ENCODE measurements around the gene PACRG. TPM values are rescaled to one million over a fixed set of nuclear protein-coding genes. Genes with fewer than 3 reads are reported as not detected.

PACRG gene
- total and polyA plus RNA-seq, 4 donors, result 0.47 to 3.8 (median 2.4) TPM

DNA sequence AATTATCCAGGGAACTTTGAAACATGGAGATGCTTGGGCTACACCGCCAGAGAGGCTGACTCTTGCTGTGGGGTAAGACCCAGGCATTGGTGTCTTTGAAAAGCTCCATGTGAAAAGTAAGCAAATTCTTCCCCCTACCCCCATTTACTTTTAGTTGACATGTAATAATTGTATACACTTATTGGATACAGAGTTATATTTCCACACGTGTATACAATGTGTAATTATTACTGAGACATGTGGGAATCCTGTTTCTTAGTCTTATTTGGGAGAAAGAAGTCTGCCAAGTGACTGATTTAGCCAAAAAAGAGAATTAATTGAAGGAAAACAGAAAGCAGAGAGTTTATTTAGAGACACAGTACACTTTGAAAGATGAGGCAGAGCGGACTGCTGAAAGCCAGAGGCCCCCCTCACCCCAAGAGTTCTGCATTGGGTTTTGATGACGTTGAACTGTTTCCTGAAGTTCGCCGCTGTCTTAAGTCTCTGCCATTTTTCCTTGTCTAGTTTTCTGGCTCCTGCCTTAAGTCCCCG lies 193.8 kb downstream of the PACRG start (continued):
- no peak for TF ChIP-seq HNF4A (conservative IDR thresholded peaks at IDR 0.05)
- TF ChIP-seq MAX (IDR thresholded peaks at IDR 0.05), result no peak
- no peak for TF ChIP-seq YY1 (IDR thresholded peaks at IDR 0.05)
- no peak for TF ChIP-seq RXRA (IDR thresholded peaks at IDR 0.05)

GRCh38 chr6:162922563-162923166 lies 194.9 kb downstream of the PACRG start:
- Histone ChIP-seq H3K9ac (ENCODE audit: low read depth in 1 of 2, low read length in 2 of 2) (no peak overlapping the region), H3K27me3 (ENCODE audit: control insufficient read depth in 4 of 4, insufficient read depth in 4 of 4, low read length in 3 of 4) (no peaks in the 10 kb centered on the region), H3K4me3 (ENCODE audit: low read depth in 1 of 3, low read length in 3 of 3) (no peak overlapping the region), H3K36me3 (ENCODE audit: control insufficient read depth in 4 of 4, insufficient read depth in 3 of 4, low read depth in 1 of 4, low read length in 3 of 4) (no peaks in the 10 kb centered on the region), H3K27ac (ENCODE audit: low read depth in 1 of 2, low read length in 2 of 2) (no peak overlapping the region), H3K9me3 (ENCODE audit: control insufficient read depth in 4 of 4, low read length in 3 of 4) (peaks cover 0 to 5% (median 2%) of the 10 kb centered on the region in 4 donors), H3K4me1 (ENCODE audit: control insufficient read depth in 4 of 4, insufficient read depth in 4 of 4, low read length in 3 of 4) (no peaks in the 10 kb centered on the region)
- TF ChIP-seq RXRA (IDR thresholded peaks at IDR 0.05) (no peak), HNF4G (IDR thresholded peaks at IDR 0.05) (no peak), JUND (IDR thresholded peaks at IDR 0.05) (no peak), TAF1 (conservative IDR thresholded peaks at IDR 0.05) (no peak), CTCF (IDR thresholded peaks at IDR 0.05; ENCODE audit: low read depth, low read length, missing input control) (no peak), MAX (IDR thresholded peaks at IDR 0.05) (no peak), HNF4A (conservative IDR thresholded peaks at IDR 0.05) (no peak), NR2F2 (IDR thresholded peaks at IDR 0.05) (no peak), FOXA1 (IDR thresholded peaks at IDR 0.05) (no peak), RAD21 (IDR thresholded peaks at IDR 0.05) (no peak), YY1 (IDR thresholded peaks at IDR 0.05) (no peak), EGR1 (IDR thresholded peaks at IDR 0.05; ENCODE audit: low read depth in 2 of 2) (no peak), ATF3 (IDR thresholded peaks at IDR 0.05) (no peak), REST (IDR thresholded peaks at IDR 0.05) (no peak)
- DNase-seq (ENCODE audit: low spot score), result no peak
- 77% methylated on average over 1 of the region's 1 CpG for WGBS

DNA sequence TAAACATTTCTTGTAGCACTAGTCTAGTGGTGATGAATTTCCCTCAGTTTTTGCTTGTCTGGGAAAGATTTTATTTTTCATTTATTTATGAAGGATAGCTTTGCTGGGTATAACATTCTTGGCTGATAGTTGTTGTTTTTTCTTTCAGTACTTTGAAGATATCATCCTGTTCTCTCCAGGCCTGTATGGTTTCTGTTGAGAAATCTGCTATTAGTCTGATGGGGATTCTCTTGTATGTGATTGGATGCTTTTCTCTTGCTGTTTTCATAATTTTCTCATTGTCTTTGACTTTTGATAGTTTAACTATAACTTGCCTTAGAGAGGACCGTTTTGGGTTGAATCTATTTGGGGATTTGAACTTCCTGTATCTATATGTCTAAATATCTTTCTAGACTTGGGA lies 207.1 kb downstream of the PACRG start:
- H3K4me1 ChIP-seq (ENCODE audit: control insufficient read depth in 4 of 4, insufficient read depth in 4 of 4, low read length in 3 of 4), result no peaks in the 10 kb centered on the region
- TF ChIP-seq CTCF (IDR thresholded peaks at IDR 0.05; ENCODE audit: low read depth, low read length, missing input control), result no peak
- no peak for TF ChIP-seq REST (IDR thresholded peaks at IDR 0.05)
- no peak for TF ChIP-seq NR2F2 (IDR thresholded peaks at IDR 0.05)
- TF ChIP-seq EGR1 (IDR thresholded peaks at IDR 0.05; ENCODE audit: low read depth in 2 of 2), result no peak
- TF ChIP-seq HNF4G (IDR thresholded peaks at IDR 0.05), result no peak
- no peak for TF ChIP-seq FOXA1 (IDR thresholded peaks at IDR 0.05)

More for the DNA sequence above, 207.1 kb downstream of the PACRG start:
- no peak overlapping the region for H3K27ac ChIP-seq (ENCODE audit: low read depth in 1 of 2, low read length in 2 of 2)
- DNase-seq (ENCODE audit: low spot score), result no peak
- no peak overlapping the region for H3K4me3 ChIP-seq (ENCODE audit: low read depth in 1 of 3, low read length in 3 of 3)
- H3K36me3 ChIP-seq (ENCODE audit: control insufficient read depth in 4 of 4, insufficient read depth in 3 of 4, low read depth in 1 of 4, low read length in 3 of 4), result no peaks in the 10 kb centered on the region
- peaks cover 2 to 19% (median 7%) of the 10 kb centered on the region in 4 donors for H3K9me3 ChIP-seq (ENCODE audit: control insufficient read depth in 4 of 4, low read length in 3 of 4)
- WGBS, result 64% methylated on average over 1 of the region's 1 CpG
- no peak overlapping the region for H3K9ac ChIP-seq (ENCODE audit: low read depth in 1 of 2, low read length in 2 of 2)
- H3K27me3 ChIP-seq (ENCODE audit: control insufficient read depth in 4 of 4, insufficient read depth in 4 of 4, low read length in 3 of 4), result no peaks in the 10 kb centered on the region
